GM18951 (cell line): ENCODE measurements around the gene OR51B5.
"Not testable (repeated sequence)": the region's sequence is repeated elsewhere in the genome, so short reads cannot be mapped to it uniquely, and the experiment has no call there.

Experiments used
- POLR2A ChIP-seq: IDR thresholded peaks from 4 replicates; pipeline ENCODE4 v1.6.1; 2011; ENCODE audit warnings: mild to moderate bottlenecking; ENCODE audit not compliant: insufficient read length, insufficient read depth; ENCODE audit errors: extremely low read depth
- in situ Hi-C: fragments of 300-500 bp; cut with MboI; formaldehyde crosslinking; loops from one replicate; pipeline ENCODE4 v1.12.0; 2022; ENCODE audit warnings: low sequenced_read_pairs, mixed read lengths, inconsistent platforms; ENCODE audit not compliant: unreplicated experiment

Gene OR51B5

DNA sequence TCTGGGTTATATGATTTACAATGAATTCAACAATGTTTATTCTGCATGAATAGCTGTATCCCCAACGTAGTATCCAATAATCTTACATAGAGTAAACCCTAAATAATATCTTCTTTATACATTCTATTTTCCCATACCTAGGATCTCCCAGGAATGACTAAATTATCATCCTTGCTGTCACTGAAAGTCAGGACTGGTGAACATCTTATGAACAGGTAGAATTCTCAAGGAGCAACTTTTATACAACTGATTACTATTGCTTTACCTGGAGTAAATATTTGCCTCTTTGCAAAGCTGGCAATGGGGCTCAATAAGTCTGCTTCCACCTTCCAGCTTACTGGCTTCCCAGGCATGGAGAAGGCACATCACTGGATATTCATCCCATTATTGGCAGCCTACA is 7.9 kb upstream of the OR51B5 start, which contains the start of gene OR51B6:
TSS of gene OR51B6 (plus strand) at position 301 of the 400 bp plus-strand sequence. CDS start at position 301, 0 bp downstream.
- no peak for TF ChIP-seq POLR2A
- in situ Hi-C loops: no loop called here

DNA sequence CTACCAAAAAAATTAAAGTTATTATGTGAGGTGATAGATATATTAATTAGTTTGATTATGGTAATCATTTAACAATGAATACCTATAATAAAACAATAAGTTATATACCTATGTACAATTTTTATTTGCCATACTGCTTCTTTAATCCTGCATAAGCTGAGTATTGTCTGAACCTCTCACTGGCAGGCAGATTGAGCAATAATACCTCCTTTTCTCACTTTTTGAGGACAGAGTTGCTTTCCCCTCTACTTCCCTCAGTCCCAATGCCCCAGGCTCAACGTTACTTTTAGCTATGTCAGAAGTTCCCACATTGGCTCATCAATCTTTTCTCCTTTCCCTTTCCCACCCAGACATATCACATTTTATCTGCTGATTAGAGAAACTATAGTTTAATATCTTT is 6.2 kb upstream of the OR51B5 start:
- TF ChIP-seq POLR2A: no peak
- in situ Hi-C loops: no loop called here

- in situ Hi-C loops: no loop called here
- TF ChIP-seq POLR2A: no peak
Measured at GRCh38 chr11:5348551-5349194, 5.3 kb upstream of the OR51B5 start.

- no peak for TF ChIP-seq POLR2A
- in situ Hi-C loops: no loop called here
Measured at GRCh38 chr11:5345831-5346230, 2.5 kb upstream of the OR51B5 start.

DNA sequence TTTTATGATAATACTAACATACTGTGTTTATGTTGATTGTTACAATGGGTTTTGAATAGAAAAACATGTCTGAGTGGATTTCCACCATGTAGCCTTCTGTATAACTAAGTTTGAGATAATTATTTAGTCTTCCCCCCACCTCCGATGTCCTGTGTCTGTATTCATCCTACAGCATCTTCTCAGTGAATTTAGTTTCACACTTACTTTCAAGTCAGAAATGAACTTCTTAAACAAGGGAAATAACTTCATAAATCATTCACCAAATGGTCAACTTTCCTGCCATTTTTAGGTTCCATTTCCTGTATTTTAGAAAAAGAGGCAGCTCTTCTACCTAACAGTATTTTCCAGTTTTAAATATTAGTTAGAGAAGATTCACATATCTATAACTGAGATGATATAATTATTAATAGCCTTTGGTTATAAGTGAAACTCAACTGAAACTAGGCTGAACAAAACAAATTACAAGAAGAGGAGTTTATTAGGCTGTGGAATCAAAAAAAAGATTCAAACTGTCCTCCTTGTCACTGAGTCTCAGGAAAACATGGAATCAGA is 3.5 kb downstream of the OR51B5 start:
- in situ Hi-C loops: no loop called here
- TF ChIP-seq POLR2A: no peak

- in situ Hi-C loops: not testable (repeated sequence)
Measured at GRCh38 chr11:5337253-5337652, 6.1 kb downstream of the OR51B5 start.

DNA sequence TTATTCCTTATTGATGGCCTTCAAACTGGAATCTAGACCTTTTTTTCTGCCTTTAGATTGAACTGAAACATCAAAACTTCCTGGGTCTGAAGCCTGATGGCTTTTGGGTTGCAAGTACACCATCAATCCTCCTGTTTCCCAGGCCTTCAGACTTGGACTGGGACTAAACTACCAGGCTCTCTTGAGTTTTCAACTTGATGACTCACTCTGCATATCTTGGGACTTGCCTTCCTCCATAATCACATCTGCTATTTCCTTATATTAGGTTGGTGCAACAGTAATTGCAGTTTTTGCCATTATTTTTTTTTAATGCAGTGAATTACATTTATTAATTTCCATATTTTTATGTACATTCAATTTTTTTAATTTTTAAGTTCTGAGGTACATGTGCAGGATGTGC is 7.0 kb downstream of the OR51B5 start:
- TF ChIP-seq POLR2A: no peak
- in situ Hi-C loops: no loop called here

DNA sequence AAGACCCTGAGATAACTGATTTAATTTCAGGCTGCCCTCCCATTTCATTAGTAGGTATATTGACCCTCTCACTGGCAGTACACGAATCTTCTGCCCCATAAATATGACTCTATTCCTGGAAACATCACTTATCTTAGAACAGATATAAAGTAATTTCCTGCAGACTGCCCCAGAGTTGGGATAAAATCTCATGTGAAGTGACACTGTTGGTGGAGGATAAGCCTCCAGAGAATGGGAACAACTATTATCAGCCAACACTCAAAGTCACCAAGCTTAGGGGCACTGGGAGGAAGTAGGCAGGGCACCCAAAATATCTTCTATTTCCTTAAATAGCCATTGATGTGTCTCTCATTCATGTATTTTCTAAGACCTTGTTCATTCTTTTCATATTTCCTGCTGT is 8.2 kb downstream of the OR51B5 start:
- in situ Hi-C loops: no loop called here
- no peak for TF ChIP-seq POLR2A

GRCh38 chr11:5324197-5324596 is 19.1 kb downstream of the OR51B5 start, which contains the start of gene OR51B2:
OR51B2 (minus strand) TSS chr11:5324297; CDS start chr11:5324297, 0 bp downstream.
- in situ Hi-C loops: no loop called here

GRCh38 chr11:5317292-5317691 is 26.0 kb downstream of the OR51B5 start:
- in situ Hi-C loops: no loop called here
- no peak for TF ChIP-seq POLR2A

More at GRCh38 chr11:5324197-5324596, 19.1 kb downstream of the OR51B5 start, which contains the start of gene OR51B2:
- no peak for TF ChIP-seq POLR2A

- in situ Hi-C loops: not testable (repeated sequence)
Measured at GRCh38 chr11:5313326-5314023, 29.8 kb downstream of the OR51B5 start.

- TF ChIP-seq POLR2A: no peak
- in situ Hi-C loops: no loop called here
Measured at GRCh38 chr11:5310423-5310822, 32.9 kb downstream of the OR51B5 start.

DNA sequence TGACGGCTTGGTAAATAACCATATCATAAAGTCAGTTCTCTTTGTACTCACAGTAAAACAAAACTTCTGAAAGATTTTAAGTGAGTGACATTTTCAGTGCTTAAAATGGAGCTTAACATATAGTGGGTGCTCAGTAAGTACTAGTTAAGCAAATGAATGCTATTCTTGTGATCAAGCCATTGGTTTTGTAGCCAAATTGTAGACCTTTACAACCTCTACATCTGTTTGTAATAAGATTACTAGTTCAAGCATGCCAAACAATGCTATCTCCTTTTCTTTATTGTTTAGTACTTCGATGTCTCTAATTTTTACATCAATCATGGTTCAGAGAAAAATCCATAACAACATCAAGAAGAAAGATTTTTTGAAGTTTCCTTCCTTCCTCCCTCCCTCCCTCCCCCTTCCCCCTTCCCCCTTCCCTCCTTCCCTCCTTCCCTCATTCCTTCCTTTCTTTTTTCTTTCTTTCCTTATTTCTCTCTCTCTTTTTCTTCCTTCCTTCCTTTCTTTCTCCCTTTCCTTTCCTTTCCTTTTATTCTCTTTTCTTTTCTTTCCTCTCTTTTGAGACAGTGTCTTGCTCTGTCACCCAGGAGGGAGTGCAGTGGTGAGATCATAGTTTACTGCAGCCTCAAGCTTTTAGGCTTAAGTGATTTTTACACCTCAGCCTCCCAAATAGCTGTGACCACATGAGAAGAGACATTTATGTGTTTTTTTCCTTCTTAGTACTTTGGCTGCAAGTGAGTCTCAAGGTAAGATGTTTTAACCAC is 35.9 kb downstream of the OR51B5 start:
- no peak for TF ChIP-seq POLR2A
- in situ Hi-C loops: no loop called here
